Glutamatergic neuron (in vitro differentiated cells): ENCODE measurements around the gene CAMKK1. TPM values are rescaled to one million over a fixed set of nuclear protein-coding genes. Genes with fewer than 3 reads are reported as not detected.

Experiments used
- DNase-seq: peaks from one replicate; pipeline ENCODE4 v3.0.0; 2022
- H3K27ac Mint-ChIP-seq: one replicate; pipeline ENCODE4 v1.8.0; 2020; ENCODE audit warnings: mild to moderate bottlenecking, mixed read lengths, inconsistent platforms; ENCODE audit not compliant: unreplicated experiment
- H3K27me3 Mint-ChIP-seq: one replicate; pipeline ENCODE4 v1.8.0; 2020; ENCODE audit warnings: mild to moderate bottlenecking, moderate library complexity, mixed read lengths, inconsistent platforms; ENCODE audit not compliant: unreplicated experiment
- H3K36me3 Mint-ChIP-seq: one replicate; pipeline ENCODE4 v1.8.0; 2020; ENCODE audit warnings: mild to moderate bottlenecking, mixed read lengths, inconsistent platforms; ENCODE audit not compliant: unreplicated experiment
- H3K4me1 Mint-ChIP-seq: one replicate; pipeline ENCODE4 v1.8.0; 2020; ENCODE audit warnings: mild to moderate bottlenecking, low read depth, mixed read lengths, inconsistent platforms; ENCODE audit not compliant: unreplicated experiment
- H3K4me3 Mint-ChIP-seq: one replicate; pipeline ENCODE4 v1.8.0; 2020; ENCODE audit warnings: mild to moderate bottlenecking, mixed read lengths, inconsistent platforms; ENCODE audit not compliant: unreplicated experiment
- H3K9me3 Mint-ChIP-seq: one replicate; pipeline ENCODE4 v1.8.0; 2020; ENCODE audit warnings: mild to moderate bottlenecking, moderate library complexity, mixed read lengths, inconsistent platforms; ENCODE audit not compliant: unreplicated experiment
- CTCF ChIP-seq: fragments of 200-600 bp; sonication (generic); IDR thresholded peaks from one replicate; pipeline ENCODE4 v1.5.0; 2021; ENCODE audit not compliant: partially characterized antibody, unreplicated experiment
- total RNA-seq: library from RNA; stranded (reverse); fragmentation: NEBNext Ultra II Directional; extraction: Animal tissue kit (Norgen Biotek cat#: 25700); gene quantifications from one replicate; pipeline ENCODE4 v1.2.1, GENCODE V29; 2021; ENCODE audit not compliant: unreplicated experiment

Gene CAMKK1
- total RNA-seq, 1 donor from 2014 or later = 41.3 TPM

DNA sequence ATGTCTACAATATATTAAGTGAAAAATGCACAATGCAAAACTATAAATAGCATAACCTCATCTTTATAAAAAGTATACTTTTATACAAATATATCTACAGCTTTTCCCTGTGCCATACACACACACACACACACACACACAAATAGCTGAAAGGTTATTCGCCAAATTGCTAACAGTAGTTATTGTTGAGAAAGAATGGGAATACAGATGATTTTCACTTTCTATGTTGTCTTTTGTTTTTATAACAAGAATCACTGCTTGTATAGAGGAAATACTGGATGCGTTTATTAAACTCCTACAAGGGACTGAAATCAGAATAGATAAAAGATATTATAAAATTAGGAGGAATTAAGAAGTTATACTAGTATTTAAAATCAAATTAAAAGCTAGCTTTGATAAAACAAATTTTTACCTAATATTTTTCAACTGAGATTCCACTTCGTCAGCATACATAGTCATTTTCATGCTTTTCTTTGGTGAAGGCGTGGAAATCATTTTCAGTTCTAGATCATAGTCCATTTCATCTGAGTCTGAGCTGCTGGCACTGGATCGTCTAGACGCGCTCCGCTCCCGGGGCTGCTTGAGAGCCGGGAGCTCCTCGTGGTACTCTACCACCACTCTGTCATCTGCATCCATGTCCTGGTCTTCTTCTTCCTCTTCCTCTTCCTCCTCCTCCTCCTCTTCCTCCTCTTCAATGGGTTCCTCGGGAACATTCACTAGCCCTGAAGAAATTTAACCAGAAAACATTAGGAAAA lies 74.8 kb downstream of the CAMKK1 start:
- Mint-ChIP-seq H3K9me3 (no peaks in the 10 kb centered on the region), H3K4me1 (no peaks in the 10 kb centered on the region), H3K36me3 (no peaks in the 10 kb centered on the region), H3K27ac (no peak overlapping the region), H3K27me3 (peaks cover 5% of the 10 kb centered on the region), H3K4me3 (no peak overlapping the region)
- no peak for DNase-seq
- no peak for TF ChIP-seq CTCF

- H3K4me3 Mint-ChIP-seq = no peak overlapping the region
- no peak overlapping the region for H3K27ac Mint-ChIP-seq
- DNase-seq = no peak
- no peak for TF ChIP-seq CTCF
- peaks cover 1% of the 10 kb centered on the region for H3K27me3 Mint-ChIP-seq
- H3K36me3 Mint-ChIP-seq = no peaks in the 10 kb centered on the region
- H3K4me1 Mint-ChIP-seq = no peaks in the 10 kb centered on the region
- H3K9me3 Mint-ChIP-seq = peaks cover 1% of the 10 kb centered on the region
Measured at GRCh38 chr17:3815925-3816324, 76.9 kb downstream of the CAMKK1 start.

DNA sequence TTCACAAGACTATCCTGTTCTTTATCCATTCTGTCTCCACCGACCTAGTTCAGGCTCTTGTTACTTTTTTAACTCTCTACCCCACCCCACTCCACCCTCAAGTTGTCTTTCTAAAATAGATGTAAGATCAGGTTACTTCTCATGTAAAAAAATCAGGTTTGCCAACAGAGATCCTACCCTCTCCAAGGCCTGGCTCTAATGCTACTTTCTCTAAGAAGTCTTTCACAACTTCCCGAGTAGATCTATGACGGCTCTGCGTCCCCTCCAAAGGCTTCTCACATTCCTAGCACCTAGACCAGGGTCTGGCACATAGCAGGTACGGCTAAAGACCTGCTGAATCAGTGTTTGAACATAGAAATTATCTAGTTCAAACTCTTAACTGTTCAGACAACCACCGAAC lies 77.7 kb downstream of the CAMKK1 start:
- DNase-seq = no peak
- no peak for TF ChIP-seq CTCF
- H3K36me3 Mint-ChIP-seq = no peaks in the 10 kb centered on the region
- no peaks in the 10 kb centered on the region for H3K27me3 Mint-ChIP-seq
- no peaks in the 10 kb centered on the region for H3K4me1 Mint-ChIP-seq
- H3K27ac Mint-ChIP-seq = no peak overlapping the region
- peaks cover 1% of the 10 kb centered on the region for H3K9me3 Mint-ChIP-seq
- no peak overlapping the region for H3K4me3 Mint-ChIP-seq

GRCh38 chr17:3814361-3814760 lies 78.5 kb downstream of the CAMKK1 start:
- Mint-ChIP-seq H3K4me1 (no peaks in the 10 kb centered on the region), H3K27me3 (no peaks in the 10 kb centered on the region), H3K4me3 (no peak overlapping the region), H3K9me3 (peaks cover 1% of the 10 kb centered on the region), H3K27ac (no peak overlapping the region), H3K36me3 (no peaks in the 10 kb centered on the region)
- DNase-seq = no peak
- no peak for TF ChIP-seq CTCF

GRCh38 chr17:3813171-3813570 lies 79.7 kb downstream of the CAMKK1 start:
- Mint-ChIP-seq H3K27ac (no peak overlapping the region), H3K36me3 (no peaks in the 10 kb centered on the region), H3K4me3 (no peak overlapping the region), H3K9me3 (peaks cover 1% of the 10 kb centered on the region), H3K4me1 (no peaks in the 10 kb centered on the region), H3K27me3 (peaks cover 4% of the 10 kb centered on the region)
- DNase-seq = no peak
- TF ChIP-seq CTCF = no peak
